Gastrocnemius medialis (tissue), 4 donors: ENCODE results near the gene AUTS2.

Source experiments
- POLR2A ChIP-seq, 2 donors: fragments of 450-650 bp; IDR thresholded peaks; one replicate each; pipeline ENCODE4 v1.6.1; 2017; ENCODE audit warnings: antibody characterized with exemption in 2 of 2, mild to moderate bottlenecking in 2 of 2, moderate library complexity in 2 of 2
- TF ChIP-seq, protein P1 (sequence below), 5 experiments: fragments of 450-650 bp in 3 of 5; fragments of 200-600 bp in 2 of 5; sonication (generic) in 2 of 5; IDR thresholded peaks in 4 of 5; conservative IDR thresholded peaks in 1 of 5; 1 replicate in 4 of 5; 2 replicates in 1 of 5; pipeline ENCODE4 v1.5.1; 2016 to 2019; ENCODE audit warnings: antibody characterized with exemption in 5 of 5, mild to moderate bottlenecking in 3 of 5, moderate library complexity in 3 of 5

DNA sequence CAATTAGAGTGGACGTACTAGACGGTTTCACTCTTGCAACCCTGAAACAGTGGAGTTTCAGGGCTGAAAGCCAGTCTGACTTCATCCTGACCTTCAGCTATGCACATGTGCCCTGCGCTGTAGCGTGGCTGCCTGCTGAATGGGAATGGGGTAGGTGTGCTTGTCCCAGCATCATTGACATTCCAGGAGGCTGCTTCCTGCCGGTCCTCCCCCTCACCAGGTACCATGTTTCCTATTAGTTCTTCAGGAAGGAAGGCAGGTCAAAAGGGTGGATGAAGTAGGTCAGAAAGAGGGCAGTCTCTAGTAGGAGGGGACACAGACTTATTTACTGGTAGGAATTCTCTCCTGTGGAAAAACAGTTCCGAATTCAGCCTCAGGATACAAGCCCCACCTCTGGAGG lies 981.9 kb downstream of the AUTS2 start:
- no peak for TF ChIP-seq POLR2A (IDR thresholded peaks at IDR 0.05)
- TF ChIP-seq, protein P1, sequence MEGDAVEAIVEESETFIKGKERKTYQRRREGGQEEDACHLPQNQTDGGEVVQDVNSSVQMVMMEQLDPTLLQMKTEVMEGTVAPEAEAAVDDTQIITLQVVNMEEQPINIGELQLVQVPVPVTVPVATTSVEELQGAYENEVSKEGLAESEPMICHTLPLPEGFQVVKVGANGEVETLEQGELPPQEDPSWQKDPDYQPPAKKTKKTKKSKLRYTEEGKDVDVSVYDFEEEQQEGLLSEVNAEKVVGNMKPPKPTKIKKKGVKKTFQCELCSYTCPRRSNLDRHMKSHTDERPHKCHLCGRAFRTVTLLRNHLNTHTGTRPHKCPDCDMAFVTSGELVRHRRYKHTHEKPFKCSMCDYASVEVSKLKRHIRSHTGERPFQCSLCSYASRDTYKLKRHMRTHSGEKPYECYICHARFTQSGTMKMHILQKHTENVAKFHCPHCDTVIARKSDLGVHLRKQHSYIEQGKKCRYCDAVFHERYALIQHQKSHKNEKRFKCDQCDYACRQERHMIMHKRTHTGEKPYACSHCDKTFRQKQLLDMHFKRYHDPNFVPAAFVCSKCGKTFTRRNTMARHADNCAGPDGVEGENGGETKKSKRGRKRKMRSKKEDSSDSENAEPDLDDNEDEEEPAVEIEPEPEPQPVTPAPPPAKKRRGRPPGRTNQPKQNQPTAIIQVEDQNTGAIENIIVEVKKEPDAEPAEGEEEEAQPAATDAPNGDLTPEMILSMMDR (IDR thresholded peaks at IDR 0.05 in 4 of 5, conservative IDR thresholded peaks at IDR 0.05 in 1 of 5), result no peak
